ENCODE data around the gene PRG2. TPM values are rescaled to one million over a fixed set of nuclear protein-coding genes. Genes with fewer than 3 reads are reported as not detected.

The PRG2 gene
- total RNA-seq, 1 donor from 2014 or later = 0.33 TPM

Other genes with a start within 250 kb of the PRG2 start
- gene LRRC55, start 208.7 kb downstream of the PRG2 start, total RNA-seq = under 0.01 and 0.04 TPM in 2 replicates
- not detected in 2 replicates for gene APLNR, start 153.4 kb downstream of the PRG2 start, total RNA-seq
- 91.1 and 93.2 TPM in 2 replicates for gene TNKS1BP1, start 65.7 kb downstream of the PRG2 start, total RNA-seq
- 129 and 156 TPM in 2 replicates for gene SSRP1, start 54.8 kb downstream of the PRG2 start, total RNA-seq
- not detected in 2 replicates for gene P2RX3, start 52.3 kb downstream of the PRG2 start, total RNA-seq
- gene PRG3, start 9.5 kb downstream of the PRG2 start, total RNA-seq = not detected in 2 replicates
- 108 and 155 TPM in 2 replicates for gene SLC43A3, start 36.5 kb upstream of the PRG2 start, total RNA-seq
- 0.48 and 0.67 TPM in 2 replicates for gene RTN4RL2, start 69.9 kb upstream of the PRG2 start, total RNA-seq
- 12.5 and 16.7 TPM in 2 replicates for gene SLC43A1, start 125.1 kb upstream of the PRG2 start, total RNA-seq
- 49.6 and 66.4 TPM in 2 replicates for gene TIMM10, start 140.1 kb upstream of the PRG2 start, total RNA-seq
- gene SMTNL1, start 146.9 kb upstream of the PRG2 start, total RNA-seq = not detected in 2 replicates
- 44.0 and 47.1 TPM in 2 replicates for gene UBE2L6, start 177.0 kb upstream of the PRG2 start, total RNA-seq
- 18.2 and 21.6 TPM in 2 replicates for gene SERPING1, start 207.0 kb upstream of the PRG2 start, total RNA-seq

Measured in kidney epithelial cell (primary cell).